GM18502 (cell line): ENCODE data around the gene ATOH8.

Experiments
- ATAC-seq: cut with Tn5 transposase; IDR thresholded peaks from one replicate; pipeline ENCODE4 v1.9.1; 2021; ENCODE audit warnings: mild to moderate bottlenecking; ENCODE audit not compliant: unreplicated experiment, poor library complexity

ATOH8 gene

DNA sequence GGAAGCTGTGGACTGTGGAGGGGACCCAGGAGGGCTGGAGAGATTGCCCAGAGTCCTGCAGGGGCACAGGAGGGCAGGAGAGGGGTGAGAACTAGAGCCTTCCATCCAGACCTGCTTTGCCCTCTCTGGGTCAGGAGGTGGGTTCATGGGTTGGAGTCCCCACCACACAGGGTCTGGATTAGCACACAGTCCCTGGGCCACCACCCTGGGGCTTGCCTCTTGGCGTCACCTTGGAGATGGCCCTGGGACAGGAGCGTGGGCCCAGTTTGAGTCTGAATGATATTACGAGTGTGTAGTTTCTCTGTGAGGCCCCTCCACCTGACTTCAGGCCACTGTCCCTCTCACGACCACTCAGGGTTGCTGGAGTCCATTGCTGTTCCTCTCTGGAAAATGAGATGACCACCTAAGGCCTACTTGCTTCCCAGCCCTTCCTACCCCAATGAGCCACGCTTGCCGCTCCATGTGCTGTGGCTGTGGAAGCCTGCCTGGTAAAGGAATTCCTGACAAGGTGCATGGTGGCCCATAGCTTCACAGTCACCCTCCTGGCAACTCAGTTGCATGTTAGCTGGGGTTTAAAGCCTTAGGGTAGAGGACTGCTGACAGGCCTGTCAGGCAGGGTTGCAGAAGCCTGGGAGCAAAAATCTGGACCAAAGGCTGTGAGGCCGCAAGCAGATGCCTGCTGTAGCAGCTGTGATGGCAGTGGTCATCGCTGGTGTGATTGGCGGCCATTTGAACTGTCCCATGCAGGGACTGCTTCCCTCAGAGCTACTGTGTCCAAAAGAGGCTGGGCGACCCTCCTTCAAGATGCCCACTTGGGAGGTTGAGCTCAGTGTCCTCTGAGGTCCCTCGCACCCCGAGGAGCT, 14.2 kb downstream of the ATOH8 start:
- no peak for ATAC-seq

DNA sequence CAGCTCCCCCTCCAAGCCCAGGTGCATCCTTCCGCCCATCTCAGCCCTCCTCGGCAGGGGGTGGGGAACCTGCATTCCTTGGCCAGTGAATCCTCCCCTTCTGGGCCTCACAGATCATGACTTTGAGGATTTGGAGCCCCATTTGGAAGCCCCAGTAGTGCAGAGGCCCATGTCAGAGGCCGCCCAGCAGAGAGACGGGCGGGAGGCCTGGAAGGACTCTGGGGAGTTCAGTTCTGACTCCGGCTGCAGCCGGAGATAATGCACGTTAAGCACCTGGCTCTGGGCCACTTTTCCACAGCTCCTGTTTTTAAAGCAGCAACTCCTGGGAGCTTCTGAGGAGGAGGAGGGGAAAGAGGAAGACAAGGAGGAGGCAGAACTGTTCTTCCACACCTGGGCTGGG, 14.9 kb downstream of the ATOH8 start:
- ATAC-seq, result no peak

DNA sequence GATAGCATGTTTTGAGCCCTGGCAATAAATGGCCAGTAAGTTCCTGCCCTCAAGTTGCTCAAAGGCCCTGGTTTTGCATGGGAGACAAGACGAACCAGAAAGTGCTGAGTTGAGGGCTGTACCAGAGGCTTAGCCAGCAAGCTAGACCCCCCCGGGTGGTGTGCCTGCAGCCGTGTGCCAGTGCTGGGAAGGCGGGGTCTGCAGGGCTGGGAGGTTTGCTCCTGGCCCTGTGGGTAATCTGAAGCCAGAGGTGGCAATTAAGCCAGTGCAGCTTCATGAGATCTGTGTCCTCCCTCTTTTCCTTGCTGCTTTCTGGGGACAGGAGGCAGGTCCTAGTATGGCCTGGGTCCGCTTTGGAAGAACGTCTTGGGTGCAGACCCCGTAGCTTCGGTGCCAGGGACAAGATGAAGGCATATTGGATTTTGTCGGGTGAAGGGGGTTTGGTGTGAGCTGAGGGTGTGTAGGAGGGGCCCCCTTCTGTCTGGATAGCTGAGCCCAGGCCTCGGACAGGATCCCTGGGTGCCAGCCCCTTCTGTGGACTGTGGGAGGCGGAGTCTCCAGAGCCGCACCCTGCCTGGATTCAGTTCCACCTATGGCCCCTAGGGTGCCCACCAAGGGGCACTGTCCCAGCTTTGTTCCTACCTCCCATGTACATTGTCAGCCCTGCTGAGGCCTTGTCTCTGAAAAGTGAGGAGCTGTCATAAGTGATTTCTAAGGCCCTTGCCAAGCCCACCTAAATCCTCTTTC, 15.6 kb downstream of the ATOH8 start:
- ATAC-seq, result no peak

DNA sequence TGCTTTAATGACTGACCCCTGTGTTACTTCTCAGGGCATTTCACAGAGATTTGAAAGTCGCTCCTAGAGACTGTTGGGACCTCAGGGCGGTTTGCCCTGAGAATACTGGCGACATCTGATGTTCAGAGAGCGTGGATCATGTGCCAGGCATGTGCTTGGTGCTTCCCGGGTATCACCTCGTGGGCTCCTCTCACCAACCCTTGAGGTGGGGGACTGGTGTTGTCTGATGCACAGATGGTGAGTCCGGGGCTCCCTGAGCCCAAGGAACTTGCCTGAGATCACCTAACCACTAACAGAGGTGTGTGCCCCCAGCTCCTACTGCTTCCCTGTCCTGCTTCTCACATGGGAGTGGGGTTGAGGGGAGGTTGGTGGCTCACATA, 16.2 kb downstream of the ATOH8 start:
- ATAC-seq, result no peak

DNA sequence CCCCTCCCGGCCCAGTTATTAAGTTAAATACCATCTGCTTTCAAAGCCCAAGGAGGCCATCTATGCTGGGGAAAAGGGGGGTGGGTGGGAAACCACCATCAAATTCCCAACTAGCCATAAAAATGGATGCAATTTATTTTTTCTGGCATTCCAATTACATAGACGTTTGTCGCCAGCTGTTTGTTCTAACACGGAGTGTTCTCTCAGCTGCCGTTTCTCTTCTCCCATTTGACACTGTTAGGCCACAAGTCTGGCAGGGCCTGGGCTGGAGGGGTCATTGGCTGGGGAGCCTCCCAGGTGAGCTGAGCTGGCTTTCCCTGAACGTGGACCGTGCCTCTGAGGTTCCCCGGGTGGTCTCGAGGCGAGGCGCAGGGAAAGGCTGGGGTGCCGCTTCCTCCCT, 16.6 kb downstream of the ATOH8 start:
- no peak for ATAC-seq

DNA sequence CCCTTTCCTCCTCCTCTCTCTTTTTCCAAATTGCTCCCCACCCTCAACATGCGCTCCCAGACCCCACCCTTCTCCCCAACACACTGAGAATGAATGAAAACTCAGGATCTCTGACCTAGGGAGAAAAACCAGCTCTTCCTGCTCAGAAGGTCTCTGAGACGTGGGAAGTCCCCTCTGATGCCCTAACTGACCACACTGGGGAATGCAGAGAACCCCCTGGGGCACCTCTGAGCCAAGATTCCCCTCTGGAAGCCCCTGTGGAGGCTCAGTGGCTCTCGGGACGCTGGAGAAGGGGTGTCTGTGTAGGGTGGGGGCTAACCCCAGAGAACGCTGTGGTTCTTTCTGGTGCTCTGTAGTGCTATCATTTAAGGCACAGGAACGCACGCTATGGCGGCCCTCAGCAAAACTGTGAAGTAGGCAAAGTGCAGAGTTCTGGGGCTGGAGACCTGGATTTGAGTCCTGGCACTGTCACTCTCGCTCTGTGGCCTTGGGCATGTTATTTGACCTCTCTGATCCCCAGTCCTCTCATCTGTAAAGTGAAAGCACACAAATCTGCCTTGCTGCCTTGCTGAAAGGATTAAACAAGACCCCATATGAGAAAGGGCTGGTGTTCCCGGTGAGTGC, 17.1 kb downstream of the ATOH8 start:
- no peak for ATAC-seq

DNA sequence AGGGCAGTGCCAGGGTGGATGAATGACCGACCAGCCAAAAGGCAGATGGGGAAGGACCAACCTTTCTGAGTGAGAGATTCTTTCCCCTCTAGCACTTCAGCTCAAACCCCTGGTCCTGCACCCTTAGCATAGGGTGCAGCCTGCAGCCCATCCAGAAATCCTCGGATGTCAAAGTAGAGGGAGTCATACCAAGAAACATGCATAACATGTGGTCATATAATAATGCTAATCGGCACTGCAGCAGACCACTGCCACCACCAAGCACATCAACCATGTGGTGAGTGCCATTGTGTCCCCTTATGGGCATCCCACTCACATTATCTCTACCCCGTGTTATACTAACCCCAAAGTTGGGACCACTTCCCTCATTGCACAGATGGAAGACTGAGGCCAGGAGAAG, 17.7 kb downstream of the ATOH8 start:
- ATAC-seq, result no peak

DNA sequence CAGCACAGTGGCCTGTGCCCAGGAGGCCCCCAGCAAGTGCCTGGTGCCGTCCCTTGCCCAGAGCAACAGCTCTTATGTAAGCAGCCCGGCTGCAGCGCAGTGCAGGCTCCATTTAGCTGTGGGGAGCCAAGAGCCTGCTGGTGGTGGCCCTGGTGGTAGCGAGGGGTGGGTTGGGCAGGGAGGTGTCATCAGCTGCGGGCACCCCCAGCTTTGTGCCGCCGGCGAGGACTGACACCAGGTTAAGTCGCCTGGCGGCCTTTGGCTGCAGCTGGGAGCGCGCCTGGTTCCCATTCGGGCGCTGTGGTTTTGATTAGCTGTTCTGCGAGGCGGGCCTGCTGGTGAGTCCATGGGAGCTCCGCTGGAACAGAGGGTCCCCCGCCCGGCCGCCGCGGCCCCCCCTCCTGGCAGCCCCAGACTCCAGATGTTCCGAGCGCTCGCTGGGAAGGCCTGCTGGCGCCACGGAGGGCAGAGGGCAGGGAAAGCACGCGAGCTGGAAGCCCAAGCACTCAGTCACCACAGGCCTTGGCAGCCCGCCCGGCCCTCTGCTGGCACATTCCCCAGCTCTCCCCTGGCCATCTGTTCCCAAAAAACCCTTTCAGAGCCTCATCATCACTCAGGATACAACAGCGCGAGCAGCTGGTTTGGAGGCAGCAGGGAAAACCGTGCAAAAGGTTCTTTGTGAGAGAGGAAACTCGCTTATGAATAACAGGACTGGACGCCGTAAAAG, 18.4 kb downstream of the ATOH8 start:
- ATAC-seq, result no peak

DNA sequence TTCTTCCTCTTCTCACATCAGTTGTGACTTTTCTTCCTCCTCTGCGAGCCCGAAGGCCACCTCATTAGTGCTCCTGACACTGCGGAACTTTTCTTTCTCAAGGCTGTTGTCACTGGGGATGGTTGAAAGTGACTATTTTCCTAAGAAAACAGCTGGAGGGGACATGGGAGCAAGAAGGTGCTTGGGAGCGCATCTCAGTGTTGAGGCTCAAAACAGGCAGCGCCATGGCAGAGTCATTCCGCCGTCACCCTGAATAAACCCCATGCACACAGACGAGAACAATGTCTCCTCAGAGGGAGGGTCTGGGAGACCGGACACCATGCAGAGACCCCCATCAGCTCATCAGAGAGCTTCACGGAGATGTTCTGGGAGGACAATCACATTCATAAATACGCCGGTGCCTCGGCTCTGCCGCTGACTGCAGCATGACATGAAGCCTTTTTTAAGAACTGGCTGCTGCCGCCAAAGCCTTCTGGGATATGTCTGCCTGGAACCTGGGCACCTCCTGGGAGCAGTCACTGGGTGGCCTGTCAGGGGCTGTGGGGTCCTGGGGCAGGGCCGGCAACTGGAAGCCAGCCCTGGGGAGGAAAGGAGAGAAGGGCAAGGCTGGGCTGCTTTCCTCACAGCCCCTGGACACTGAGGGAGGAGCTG, 19.2 kb downstream of the ATOH8 start:
- ATAC-seq, result no peak

DNA sequence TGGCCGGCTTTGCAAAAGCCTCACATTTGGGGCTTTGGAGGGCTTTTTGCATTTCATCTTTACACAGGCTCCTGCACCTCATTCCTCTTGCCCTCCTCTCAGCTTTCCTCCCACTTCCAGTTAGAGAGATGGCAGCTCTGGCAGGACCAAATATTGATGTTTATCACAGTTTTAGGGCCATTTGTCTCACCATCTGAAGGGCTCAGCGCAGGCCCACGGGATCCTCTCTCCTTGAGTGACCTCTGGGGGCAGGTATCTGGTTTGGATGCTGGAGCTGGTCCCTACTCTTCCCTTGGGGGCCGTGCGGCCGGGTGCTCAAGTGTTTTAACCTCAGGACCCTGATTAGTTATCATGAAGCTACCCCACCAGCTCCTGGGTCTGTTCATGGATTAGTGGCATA, 19.9 kb downstream of the ATOH8 start:
- no peak for ATAC-seq

DNA sequence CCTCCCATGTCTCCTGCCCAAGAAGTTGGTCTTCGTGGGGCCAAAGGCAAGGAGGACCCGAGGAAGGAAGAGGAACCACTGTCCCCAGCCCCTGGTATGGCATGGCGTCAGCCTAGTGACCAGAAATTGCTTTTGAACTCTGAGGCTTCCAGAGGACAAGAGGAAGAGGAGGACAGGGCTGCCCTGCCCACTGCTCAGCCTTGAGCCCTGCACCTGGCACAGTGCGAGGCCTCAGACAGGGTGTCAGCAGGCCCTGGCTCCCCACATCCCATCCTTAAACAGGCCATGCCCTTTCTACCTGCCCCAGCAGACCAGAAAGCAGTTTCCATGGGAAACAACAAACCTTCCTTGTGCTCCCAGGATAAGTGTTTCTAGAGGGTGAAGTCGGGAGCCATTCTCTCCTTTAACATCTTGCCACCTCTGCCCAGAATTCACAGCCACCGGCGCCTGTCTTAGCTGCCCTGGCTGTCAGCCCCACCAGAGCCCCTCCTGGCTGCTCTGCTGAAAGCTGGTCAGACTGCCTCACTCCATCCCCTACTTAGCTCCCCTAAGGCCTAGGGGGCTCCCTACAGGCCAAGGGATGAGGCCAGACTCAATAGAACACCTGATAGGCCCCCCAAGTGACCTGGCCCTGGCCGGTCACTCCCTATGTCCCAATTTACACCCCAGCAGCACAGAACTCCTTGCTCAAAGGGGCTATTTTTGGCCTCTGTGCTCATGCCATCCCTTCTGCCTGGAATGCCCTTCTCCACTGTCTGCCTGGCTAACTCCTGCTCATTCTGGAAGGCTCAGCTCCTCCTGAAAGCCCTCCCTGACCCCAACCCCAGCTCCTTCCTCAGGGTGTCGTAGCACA, 20.6 kb downstream of the ATOH8 start:
- ATAC-seq, result no peak

DNA sequence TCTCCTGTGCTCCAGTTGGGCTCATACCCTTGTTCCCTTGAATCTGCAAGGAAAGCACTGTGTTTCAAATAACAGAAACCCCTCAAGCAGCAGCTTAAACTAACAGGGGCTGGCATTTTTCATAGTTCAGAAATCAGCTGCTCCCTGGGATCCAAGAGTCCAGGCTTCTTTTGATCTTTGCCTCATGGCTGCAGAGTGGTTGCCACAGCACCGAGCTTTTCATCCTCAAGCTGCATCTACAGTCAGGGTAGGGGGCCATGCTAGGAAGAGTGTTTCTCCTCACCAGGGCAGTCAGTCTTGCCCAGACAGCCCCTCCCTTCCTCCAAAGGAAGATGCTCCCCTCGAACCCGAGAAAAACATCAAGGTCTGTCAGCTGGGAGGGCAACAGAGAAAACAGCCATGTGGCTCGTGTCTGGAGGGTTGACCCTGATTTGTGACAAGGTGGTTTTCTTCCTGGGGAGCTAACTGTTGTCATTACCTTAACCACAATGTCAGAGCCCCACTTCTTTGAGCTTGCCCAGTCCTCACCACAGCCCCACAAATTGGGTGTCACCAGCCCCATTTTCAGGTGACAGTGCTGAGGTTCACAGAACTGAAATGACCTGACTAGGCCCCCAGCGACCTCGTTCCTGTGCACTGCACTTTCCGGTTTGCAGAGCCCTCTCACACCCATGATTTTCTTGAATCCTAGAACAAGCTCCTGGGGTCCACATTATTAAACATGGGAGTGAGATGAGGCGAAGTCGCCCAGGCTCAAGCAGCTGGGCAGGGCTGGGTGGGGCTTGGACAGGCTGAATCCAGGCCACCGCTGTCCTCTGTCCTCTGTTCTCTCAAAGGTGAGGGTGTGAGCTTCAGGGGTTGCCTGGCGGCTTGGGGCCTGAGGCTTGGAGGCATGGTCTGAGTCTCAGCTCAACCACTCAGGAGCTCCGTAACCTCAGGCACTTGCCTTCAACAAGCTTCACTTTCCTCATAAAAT, 21.9 kb downstream of the ATOH8 start:
- no peak for ATAC-seq

DNA sequence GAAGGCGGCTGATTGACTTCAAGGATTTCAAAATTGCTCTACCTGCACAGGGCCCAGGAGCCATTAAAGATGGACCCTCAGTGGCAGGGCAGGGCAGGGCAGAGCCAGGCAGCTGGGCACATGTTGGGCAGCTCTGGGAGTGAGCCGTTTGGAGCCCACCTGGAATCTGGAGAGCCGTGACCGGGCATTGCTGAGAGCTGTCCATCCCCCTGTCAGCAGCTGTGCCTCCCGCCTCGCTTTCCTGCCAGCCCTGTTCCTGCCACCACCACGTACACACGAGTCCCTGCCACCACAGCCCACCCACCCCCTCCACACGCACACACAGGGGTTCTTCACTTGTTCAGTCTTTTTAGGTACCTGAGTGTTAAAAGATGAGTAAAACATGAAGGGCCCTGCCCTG, 22.9 kb downstream of the ATOH8 start:
- ATAC-seq, result no peak

DNA sequence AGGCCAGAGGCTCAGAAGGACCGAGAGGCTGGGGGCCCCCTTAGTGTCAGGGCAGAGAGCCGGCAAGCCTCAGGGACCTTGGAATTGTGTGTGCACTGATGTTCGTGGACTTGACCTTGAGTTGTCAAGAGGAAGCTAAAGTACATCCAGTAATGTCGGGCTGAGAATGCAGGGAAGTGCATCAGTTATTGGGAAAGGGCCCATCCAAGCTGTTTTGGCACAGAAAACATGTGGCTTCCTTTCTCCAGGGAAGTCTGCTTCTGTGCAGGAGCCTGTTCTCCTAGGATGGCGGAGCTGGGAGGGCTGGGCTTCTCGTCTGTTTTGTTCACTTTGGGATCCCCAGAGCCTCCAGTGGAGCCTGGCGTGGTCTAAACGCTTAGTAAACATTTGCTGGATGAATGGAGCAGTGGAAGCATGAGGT, 23.7 kb downstream of the ATOH8 start:
- no peak for ATAC-seq

DNA sequence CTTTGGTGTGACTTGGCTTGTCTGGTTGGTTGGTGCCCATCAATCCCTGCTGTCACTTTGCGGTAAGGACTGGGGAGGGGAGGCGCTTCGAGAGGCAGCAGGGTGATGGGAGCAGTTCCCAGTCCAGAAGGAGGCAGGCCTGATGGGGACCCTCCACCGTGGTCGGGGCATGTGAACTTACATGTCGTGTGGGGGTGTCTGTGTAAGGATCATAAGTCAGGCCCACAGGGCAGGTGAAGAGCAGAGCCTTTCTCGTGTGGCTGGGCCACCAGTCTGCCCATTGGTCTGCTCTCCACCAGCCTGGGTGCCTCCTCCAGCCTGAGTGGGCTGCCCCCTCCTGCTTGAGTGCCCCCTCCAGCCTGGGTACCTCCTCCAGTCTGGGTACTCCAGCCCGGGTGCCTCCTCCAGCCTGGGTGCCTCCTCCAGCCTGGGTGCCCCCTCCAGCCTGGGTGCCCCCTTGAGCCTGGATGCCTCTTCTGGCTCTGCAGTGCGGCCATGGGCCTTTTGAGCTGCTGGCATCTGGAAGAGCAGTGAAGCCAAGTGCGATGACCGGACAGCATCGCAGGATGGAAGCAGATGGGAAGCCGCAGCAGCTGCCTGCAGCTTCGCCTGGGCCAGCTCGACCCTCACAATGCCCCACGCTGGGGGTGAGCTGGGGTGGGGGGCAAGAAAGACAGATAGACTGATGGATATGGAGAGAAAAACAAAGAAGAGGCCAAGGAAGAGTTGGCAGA, 25.0 kb downstream of the ATOH8 start:
- no peak for ATAC-seq

DNA sequence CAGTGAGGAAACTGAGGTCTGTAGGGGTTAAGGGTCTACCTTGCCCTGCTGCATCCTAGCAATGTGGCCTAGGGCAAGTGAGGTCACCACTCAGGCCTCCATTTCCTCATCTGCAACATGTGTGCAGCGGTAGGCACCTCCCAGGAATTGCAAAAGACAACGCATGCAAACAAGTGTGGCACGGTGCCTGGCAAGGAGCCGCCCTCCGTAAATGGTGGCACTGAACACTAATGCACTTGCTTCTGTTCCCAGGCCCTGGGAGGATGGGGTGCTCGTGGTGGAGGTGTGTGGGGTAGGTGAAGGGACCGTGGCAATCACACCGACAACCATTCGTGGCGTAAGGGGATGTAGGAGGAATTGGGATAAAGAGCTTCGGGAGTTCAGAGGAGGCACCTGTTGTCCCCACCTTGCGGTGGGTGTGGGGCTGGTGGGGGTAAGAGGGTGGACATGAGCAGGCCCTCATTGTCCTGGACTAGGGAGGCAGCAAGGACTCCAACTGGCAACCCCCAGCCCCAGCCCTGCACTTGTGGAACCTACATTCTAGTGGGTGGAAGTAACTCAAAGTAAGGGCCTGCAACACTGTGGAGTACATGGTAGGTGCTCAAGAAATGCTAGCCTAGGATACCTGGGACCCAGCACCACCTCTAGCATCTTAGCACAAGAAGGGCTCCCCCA, 26.0 kb downstream of the ATOH8 start:
- no peak for ATAC-seq
